IMR-90 (cell line): Measurements from ENCODE around the gene SLC22A7. TPM values are rescaled to one million over a fixed set of nuclear protein-coding genes. Genes with fewer than 3 reads are reported as not detected.

Source experiments
- ATAC-seq: fragments of 200-7000 bp; cut with Tn5 transposase; 2 replicates; pipeline ENCODE4 v1.9.1; 2020; ENCODE audit warnings: low read depth, mild to moderate bottlenecking, moderate library complexity
- BruUV-seq: library from RNA; stranded (reverse); fragments of 400-500 nt; replicated peaks from 2 replicates; lab custom pipeline; 2021; lab: Mats Ljungman, UMichigan
- CTCF ChIA-PET: fragments of 300-600 bp; formaldehyde crosslinking; extraction: SDS; loops from one replicate; lab custom pipeline; 2021; ENCODE audit warnings: antibody characterized with exemption; lab: Yijun Ruan, JAX
- POLR2A ChIA-PET: fragments of 300-600 bp; sonication (Branson Sonifier 250); formaldehyde crosslinking; loops from one replicate; lab custom pipeline; 2022; ENCODE audit warnings: antibody characterized with exemption; ENCODE audit not compliant: unreplicated experiment; lab: Charles Lee
- DNase-seq: peaks from one replicate; pipeline ENCODE4 v3.0.0; 2013
- H2AFZ ChIP-seq: replicated peaks from 2 replicates; pipeline ENCODE3; 2013; ENCODE audit warnings: low read length, mild to moderate bottlenecking; ENCODE audit not compliant: poor library complexity
- H2AK5ac ChIP-seq: 2 replicates; pipeline ENCODE4 v1.6.1; 2013; ENCODE audit warnings: low read depth, low read length, inconsistent platforms
- H2AK9ac ChIP-seq: replicated peaks from 2 replicates; pipeline ENCODE3; 2013; ENCODE audit warnings: mild to moderate bottlenecking, low read depth, low read length, moderate library complexity; ENCODE audit not compliant: poor library complexity
- H2BK120ac ChIP-seq: 2 replicates; pipeline ENCODE4 v1.6.1; 2013; ENCODE audit warnings: low read depth, low read length, inconsistent platforms
- H2BK15ac ChIP-seq: 3 replicates; pipeline ENCODE4 v1.6.1; 2013; ENCODE audit warnings: low read depth, low read length, inconsistent platforms
- H2BK20ac ChIP-seq: 2 replicates; pipeline ENCODE4 v1.6.1; 2013; ENCODE audit warnings: low read depth, mild to moderate bottlenecking, inconsistent platforms, low read length, moderate library complexity
- H2BK5ac ChIP-seq: 2 replicates; pipeline ENCODE4 v1.6.1; 2013; ENCODE audit warnings: mild to moderate bottlenecking, low read depth, low read length, inconsistent platforms; ENCODE audit not compliant: poor library complexity, severe bottlenecking
- H3K14ac ChIP-seq: replicated peaks from 2 replicates; pipeline ENCODE4 v1.6.1; 2013; ENCODE audit warnings: low read depth, low read length, inconsistent platforms
- H3K18ac ChIP-seq: 2 replicates; pipeline ENCODE4 v1.6.1; 2013; ENCODE audit warnings: low read depth, low read length, control low read depth
- H3K23ac ChIP-seq: 2 replicates; pipeline ENCODE4 v1.6.1; 2013; ENCODE audit warnings: low read depth, low read length, inconsistent platforms
- H3K27ac ChIP-seq: 2 replicates; pipeline ENCODE4 v1.5.1; 2013; ENCODE audit warnings: mild to moderate bottlenecking, control low read depth, low read length; ENCODE audit not compliant: insufficient read depth
- H3K27me3 ChIP-seq: 2 replicates; pipeline ENCODE4 v1.6.1; 2013; ENCODE audit warnings: low read length; ENCODE audit not compliant: control insufficient read depth, insufficient read depth
- H3K36me3 ChIP-seq: 2 replicates; pipeline ENCODE4 v1.6.1; 2013; ENCODE audit warnings: low read length, mixed read lengths; ENCODE audit not compliant: control insufficient read depth, insufficient read depth
- H3K4ac ChIP-seq: 2 replicates; pipeline ENCODE4 v1.6.1; 2013; ENCODE audit warnings: low read depth, low read length, inconsistent platforms
- H3K4me1 ChIP-seq: 2 replicates; pipeline ENCODE4 v1.6.1; 2013; ENCODE audit warnings: low read length, mixed read lengths; ENCODE audit not compliant: control insufficient read depth, insufficient read depth
- H3K4me2 ChIP-seq: 2 replicates; pipeline ENCODE4 v1.6.1; 2013; ENCODE audit warnings: low read depth, mild to moderate bottlenecking, control low read depth, low read length, moderate library complexity
- H3K4me3 ChIP-seq: 2 replicates; pipeline ENCODE4 v1.5.1; 2013; ENCODE audit warnings: low read depth, mild to moderate bottlenecking, control low read depth, low read length, moderate library complexity; ENCODE audit not compliant: insufficient read depth
- H3K56ac ChIP-seq: 2 replicates; pipeline ENCODE4 v1.6.1; 2013; ENCODE audit warnings: low read length, inconsistent platforms; ENCODE audit not compliant: insufficient read depth; ENCODE audit errors: extremely low read depth
- H3K79me1 ChIP-seq, 2 experiments: 2 replicates each; pipeline ENCODE4 v1.6.1; 2013; ENCODE audit warnings: low read length in 2 of 2, inconsistent platforms in 1 of 2, low read depth in 1 of 2
- H3K9ac ChIP-seq: 2 replicates; pipeline ENCODE4 v1.6.1; 2013; ENCODE audit warnings: low read depth, low read length, control low read depth
- H3K9me1 ChIP-seq: 2 replicates; pipeline ENCODE4 v1.6.1; 2013; ENCODE audit warnings: low read length, inconsistent platforms; ENCODE audit not compliant: insufficient read depth
- H3K9me3 ChIP-seq: 2 replicates; pipeline ENCODE4 v1.6.1; 2013; ENCODE audit warnings: low read length; ENCODE audit not compliant: control insufficient read depth, insufficient read depth
- H4K20me1 ChIP-seq: 2 replicates; pipeline ENCODE4 v1.6.1; 2013; ENCODE audit warnings: low read length, inconsistent platforms; ENCODE audit not compliant: insufficient read depth
- H4K5ac ChIP-seq: 2 replicates; pipeline ENCODE4 v1.6.1; 2013; ENCODE audit warnings: mild to moderate bottlenecking, low read depth, low read length, control low read depth
- H4K8ac ChIP-seq, 2 experiments: 2 replicates each; pipeline ENCODE4 v1.6.1; 2013; ENCODE audit warnings: low read depth in 2 of 2, low read length in 2 of 2, control low read depth in 1 of 2, inconsistent platforms in 1 of 2
- H4K91ac ChIP-seq: 2 replicates; pipeline ENCODE4 v1.6.1; 2013; ENCODE audit warnings: low read depth, low read length, inconsistent platforms; ENCODE audit not compliant: insufficient read depth
- BHLHE40 ChIP-seq: fragments of 150-350 bp; IDR thresholded peaks from 2 replicates; pipeline ENCODE4 v1.6.1; 2016; ENCODE audit warnings: mild to moderate bottlenecking, low read depth, low read length
- CEBPB ChIP-seq: IDR thresholded peaks from 2 replicates; pipeline ENCODE4 v1.6.1; 2012; ENCODE audit warnings: low read depth, low read length, improper control_type of control experiment
- CTCF ChIP-seq: conservative IDR thresholded peaks from 2 replicates; pipeline ENCODE4 v1.5.1; 2012; ENCODE audit warnings: mild to moderate bottlenecking, low read depth, low read length, improper control_type of control experiment
- FOS ChIP-seq: fragments of 150-350 bp; IDR thresholded peaks from 2 replicates; pipeline ENCODE4 v1.6.1; 2016; ENCODE audit warnings: low read depth, low read length
- MAFK ChIP-seq: IDR thresholded peaks from 2 replicates; pipeline ENCODE4 v1.6.1; 2012; ENCODE audit warnings: low read depth, low read length, improper control_type of control experiment
- MAZ ChIP-seq: IDR thresholded peaks from 2 replicates; pipeline ENCODE4 v1.6.1; 2012; ENCODE audit warnings: low read depth, mild to moderate bottlenecking, low read length, improper control_type of control experiment, moderate library complexity, borderline replicate concordance
- MXI1 ChIP-seq: IDR thresholded peaks from 2 replicates; pipeline ENCODE4 v1.6.1; 2012; ENCODE audit warnings: low read depth, mild to moderate bottlenecking, low read length, moderate library complexity, borderline replicate concordance
- NFE2L2 ChIP-seq: fragments of 150-350 bp; IDR thresholded peaks from 2 replicates; pipeline ENCODE4 v1.6.1; 2016; ENCODE audit warnings: low read depth, mild to moderate bottlenecking, low read length
- POLR2A ChIP-seq: IDR thresholded peaks from 2 replicates; pipeline ENCODE4 v1.6.1; 2012; ENCODE audit warnings: mild to moderate bottlenecking, low read depth, low read length
- RCOR1 ChIP-seq: IDR thresholded peaks from 2 replicates; pipeline ENCODE4 v1.6.1; 2012; ENCODE audit warnings: mild to moderate bottlenecking, low read length, improper control_type of control experiment; ENCODE audit not compliant: insufficient replicate concordance
- RFX5 ChIP-seq: IDR thresholded peaks from 2 replicates; pipeline ENCODE4 v1.8.0; 2012; ENCODE audit warnings: low read depth, mild to moderate bottlenecking, low read length, moderate library complexity
- SMC3 ChIP-seq: fragments of 150-350 bp; IDR thresholded peaks from 2 replicates; pipeline ENCODE4 v1.6.1; 2016; ENCODE audit warnings: low read depth, mild to moderate bottlenecking, antibody characterized with exemption, low read length, moderate library complexity
- USF2 ChIP-seq: fragments of 150-350 bp; IDR thresholded peaks from 2 replicates; pipeline ENCODE4 v1.6.1; 2017; ENCODE audit warnings: mild to moderate bottlenecking, antibody characterized with exemption, low read length, low read depth
- WGBS, 2 experiments: methylation state at CpG; one replicate each; pipeline versions ENCODE4 v1.1.5 to v1.1.7; 2013; ENCODE audit warnings: missing lambda C conversion rate in 2 of 2; ENCODE audit not compliant: insufficient read length in 1 of 2; ENCODE audit errors: extremely low coverage in 2 of 2; 5-methylcytosine and 5-hydroxymethylcytosine counted together
- dilution Hi-C: fragments of 300-500 bp; cut with HindIII; formaldehyde crosslinking; loops from one replicate; pipeline ENCODE4 v1.14.3; 2018; ENCODE audit warnings: low sequenced_read_pairs; ENCODE audit not compliant: unreplicated experiment
- in situ Hi-C: fragments of 300-500 bp; cut with MboI; formaldehyde crosslinking; loops from 3 replicates; pipeline ENCODE4 v1.14.3; 2019; ENCODE audit warnings: low sequenced_read_pairs, inconsistent platforms, mixed read lengths
- intact Hi-C: fragments of 100-400 bp; cut with micrococcal nuclease; formaldehyde crosslinking; loops from 2 replicates; pipeline ENCODE4 v1.10.0; 2022
- polyA plus RNA-seq, 3 experiments: library from polyadenylated mRNA; depleted of rRNA; stranded (reverse); fragments of >200 nt; gene quantifications; 2 replicates each; pipeline ENCODE4 v1.2.3, GENCODE V29; 2012; ENCODE audit warnings: low replicate concordance in 1 of 3
- total RNA-seq: library from RNA; depleted of rRNA; stranded (reverse); fragments of >200 nt; gene quantifications from 2 replicates; pipeline ENCODE4 v1.2.3, GENCODE V29; 2012

SLC22A7 gene
- total and polyA plus RNA-seq, 2 of the 4 experiments (the other 2 are of a cell fraction): not detected

- TF ChIP-seq MAFK: no peak
Measured at GRCh38 chr6:43275801-43276576, 22.1 kb upstream of the SLC22A7 start (continued).

GRCh38 chr6:43276577-43277305, 21.3 kb upstream of the SLC22A7 start:
- 100% methylated on average over 1 of the region's 11 CpGs; no CpG with 5 or more reads in 1 of the 2 experiments for whole genome bisulfite sequencing, 2 experiments
- no TSS peak for BruUV-seq
- Histone ChIP-seq H3K14ac (no peak overlapping the region), H3K9me1 (peaks cover 6% of the 10 kb centered on the region; the same call in 1 of the 2 replicates), H3K56ac (no peak overlapping the region), H4K20me1 (no peaks in the 10 kb centered on the region), H3K18ac (no peak overlapping the region), H3K4me1 (peaks cover 10% of the 10 kb centered on the region), H3K36me3 (no peaks in the 10 kb centered on the region), H2BK5ac (no peak overlapping the region), H3K4me2 (no peak overlapping the region), H2BK15ac (no peak overlapping the region), H3K23ac (no peak overlapping the region), H3K79me1 (no peaks in the 10 kb centered on the region), H4K91ac (no peak overlapping the region), H3K27ac (no peak overlapping the region), H3K27me3 (peaks cover 47% of the 10 kb centered on the region), H4K5ac (no peak overlapping the region), H3K4ac (no peak overlapping the region), H2AK9ac (peak overlapping the region; percentile 61), H2AFZ (peak overlapping the region; percentile 14), H4K8ac (no peak overlapping the region), H2BK120ac (no peak overlapping the region), H2AK5ac (no peak overlapping the region), H3K9ac (no peak overlapping the region), H3K9me3 (no peaks in the 10 kb centered on the region), H2BK20ac (no peak overlapping the region), H3K4me3 (no peak overlapping the region)
- in situ Hi-C loops: no loop called here
- CTCF ChIA-PET: no interaction called here
- POLR2A ChIA-PET: no interaction called here
- no peak for DNase-seq
- dilution Hi-C loops: no loop called here
- intact Hi-C loops: no loop called here
- ATAC-seq: no peak
- TF ChIP-seq RCOR1 (no peak), POLR2A (no peak), BHLHE40 (no peak), SMC3 (no peak), MAZ (no peak), NFE2L2 (no peak), MXI1 (no peak), USF2 (no peak), FOS (no peak), CTCF (no peak), RFX5 (no peak), MAFK (no peak), CEBPB (no peak)
